Breast epithelium (tissue), 4 donors: Measurements from ENCODE around the gene RP9. TPM values are rescaled to one million over a fixed set of nuclear protein-coding genes. Genes with fewer than 3 reads are reported as not detected.

Experiments
- DNase-seq, 2 donors: peaks; one replicate each; pipeline ENCODE4 v3.0.0-alpha.2; 2019; ENCODE audit warnings: low spot score in 2 of 2
- H3K27ac ChIP-seq, 2 donors: fragments of 200-600 bp; sonication (generic) in 1 of 2; one replicate each; pipeline ENCODE4 v1.5.1; 2016 to 2019; ENCODE audit warnings: mild to moderate bottlenecking in 1 of 2
- H3K27me3 ChIP-seq, 2 donors: fragments of 200-600 bp; sonication (generic) in 1 of 2; one replicate each; pipeline versions ENCODE4 v1.5.1 to v1.6.0; 2017 to 2019; ENCODE audit warnings: control low read depth in 1 of 2, mild to moderate bottlenecking in 1 of 2
- H3K36me3 ChIP-seq: fragments of 200-600 bp; one replicate; pipeline ENCODE4 v1.5.1; 2019
- H3K4me1 ChIP-seq, 2 donors: fragments of 200-600 bp; sonication (generic); one replicate each; pipeline ENCODE4 v1.5.1; 2016 to 2019; ENCODE audit warnings: control low read depth in 1 of 2
- H3K4me3 ChIP-seq, 3 donors: fragments of 200-600 bp; sonication (generic); 1 replicate in 2 of 3; 2 replicates in 1 of 3; pipeline ENCODE4 v1.5.1; 2016 to 2019; ENCODE audit warnings: mild to moderate bottlenecking in 3 of 3, moderate library complexity in 2 of 3
- H3K9me3 ChIP-seq, 2 donors: fragments of 200-600 bp; sonication (generic) in 1 of 2; one replicate each; pipeline ENCODE4 v1.5.1; 2016 to 2019; ENCODE audit warnings: control low read depth in 1 of 2
- CTCF ChIP-seq, 3 donors: fragments of 450-650 bp; IDR thresholded peaks; one replicate each; pipeline ENCODE4 v1.5.1; 2016 to 2017; ENCODE audit warnings: antibody characterized with exemption in 3 of 3, mild to moderate bottlenecking in 3 of 3, moderate library complexity in 3 of 3
- POLR2A ChIP-seq: fragments of 450-650 bp; IDR thresholded peaks from one replicate; pipeline ENCODE4 v1.6.1; 2016; ENCODE audit warnings: antibody characterized with exemption, mild to moderate bottlenecking, moderate library complexity
- POLR2AphosphoS5 ChIP-seq, 3 donors: sonication (generic); formaldehyde crosslinking; IDR thresholded peaks; one replicate each; pipeline ENCODE4 v1.6.1; 2017; ENCODE audit warnings: antibody characterized with exemption in 3 of 3
- intact Hi-C: fragments of 100-400 bp; cut with DNase I; formaldehyde crosslinking; loops from one replicate; pipeline ENCODE4 v1.15.1; 2023; ENCODE audit warnings: low total_unique reads
- total RNA-seq, 3 donors: library from RNA; depleted of rRNA; stranded (reverse); fragments of >200 nt; gene quantifications; one replicate each; pipeline ENCODE4 v1.1.0, GENCODE V29; 2016

The RP9 gene
- total RNA-seq, 3 donors from 2014 or later = 8.5 to 17.0 (median 13.4) TPM

GRCh38 chr7:33073243-33073642 is 36.0 kb downstream of the RP9 start:
- intact Hi-C loops = no loop called here
- H3K27ac ChIP-seq = no peak overlapping the region
- H3K4me3 ChIP-seq = no peak overlapping the region
- no peaks in the 10 kb centered on the region for H3K27me3 ChIP-seq
- DNase-seq = no peak
- no peaks in the 10 kb centered on the region for H3K4me1 ChIP-seq
- H3K36me3 ChIP-seq = no peaks in the 10 kb centered on the region
- TF ChIP-seq POLR2AphosphoS5 (IDR thresholded peaks at IDR 0.05) (no peak), CTCF (IDR thresholded peaks at IDR 0.05) (no peak), POLR2A (no peak)
- H3K9me3 ChIP-seq = peaks cover 7 to 18% of the 10 kb centered on the region in 2 donors

GRCh38 chr7:33072471-33072870 is 36.7 kb downstream of the RP9 start:
- peaks cover 7 to 18% of the 10 kb centered on the region in 2 donors for H3K9me3 ChIP-seq
- intact Hi-C loops = no loop called here
- TF ChIP-seq POLR2A (no peak), POLR2AphosphoS5 (IDR thresholded peaks at IDR 0.05) (no peak), CTCF (IDR thresholded peaks at IDR 0.05) (no peak)
- no peaks in the 10 kb centered on the region for H3K27me3 ChIP-seq
- no peak for DNase-seq
- H3K4me1 ChIP-seq = no peaks in the 10 kb centered on the region
- H3K36me3 ChIP-seq = no peaks in the 10 kb centered on the region
- no peak overlapping the region for H3K27ac ChIP-seq
- H3K4me3 ChIP-seq = no peak overlapping the region

DNA sequence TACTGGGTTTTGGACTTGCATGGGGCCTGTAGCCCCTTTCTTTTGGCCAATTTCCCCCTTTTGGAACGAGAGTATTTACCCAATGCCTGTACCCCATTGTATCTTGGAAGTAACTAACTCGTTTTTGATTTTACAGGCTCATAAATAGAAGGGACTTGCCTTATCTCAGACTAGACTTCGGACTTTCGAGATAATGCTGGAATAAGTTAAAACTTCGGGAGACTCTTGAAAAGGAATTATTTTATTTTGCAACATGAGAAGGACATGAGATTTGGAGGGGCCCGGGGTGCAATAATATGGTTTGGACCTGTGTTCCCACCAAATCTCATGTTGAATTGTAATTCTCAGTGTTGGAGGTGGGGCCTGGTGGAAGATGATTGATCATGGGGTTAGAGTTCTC is 38.4 kb downstream of the RP9 start:
- TF ChIP-seq POLR2A (no peak), POLR2AphosphoS5 (IDR thresholded peaks at IDR 0.05) (no peak), CTCF (IDR thresholded peaks at IDR 0.05) (no peak)
- H3K36me3 ChIP-seq = no peaks in the 10 kb centered on the region
- no peaks in the 10 kb centered on the region for H3K27me3 ChIP-seq
- no peak overlapping the region for H3K27ac ChIP-seq
- peaks cover 10 to 28% of the 10 kb centered on the region in 2 donors for H3K9me3 ChIP-seq
- intact Hi-C loops = no loop called here
- DNase-seq = no peak
- no peaks in the 10 kb centered on the region for H3K4me1 ChIP-seq
- no peak overlapping the region for H3K4me3 ChIP-seq

- Histone ChIP-seq H3K4me1 (no peaks in the 10 kb centered on the region), H3K27me3 (no peaks in the 10 kb centered on the region), H3K36me3 (no peaks in the 10 kb centered on the region), H3K27ac (no peak overlapping the region), H3K9me3 (peaks cover 16 to 29% of the 10 kb centered on the region in 2 donors), H3K4me3 (no peak overlapping the region)
- no peak for TF ChIP-seq CTCF (IDR thresholded peaks at IDR 0.05)
- no peak for TF ChIP-seq POLR2AphosphoS5 (IDR thresholded peaks at IDR 0.05)
- no peak for TF ChIP-seq POLR2A
- no peak for DNase-seq
- intact Hi-C loops = no loop called here
Measured at GRCh38 chr7:33070277-33070676, 38.9 kb downstream of the RP9 start.

DNA sequence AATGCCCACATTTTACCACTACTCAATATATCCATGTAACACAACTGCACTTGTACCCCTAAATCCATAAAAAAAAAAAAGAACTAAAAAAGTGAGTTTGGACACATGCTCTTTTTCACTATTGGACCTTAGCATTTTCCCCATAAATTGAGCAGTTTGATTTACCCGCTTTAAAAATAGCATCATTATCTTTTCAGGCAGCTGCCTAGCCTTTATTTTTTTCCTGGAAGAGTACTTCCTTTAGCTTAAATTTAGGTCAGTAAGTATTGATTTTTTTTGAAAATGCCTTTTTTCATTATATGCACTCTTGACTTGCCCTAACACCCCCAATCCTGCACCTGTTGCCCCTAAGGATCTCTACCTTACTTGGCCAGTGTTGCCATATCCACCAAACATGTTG is 41.3 kb downstream of the RP9 start:
- H3K27ac ChIP-seq = no peak overlapping the region
- H3K9me3 ChIP-seq = peaks cover 20 to 29% of the 10 kb centered on the region in 2 donors
- no peaks in the 10 kb centered on the region for H3K36me3 ChIP-seq
- no peak for TF ChIP-seq POLR2A
- no peak for TF ChIP-seq POLR2AphosphoS5 (IDR thresholded peaks at IDR 0.05)
- no peak for TF ChIP-seq CTCF (IDR thresholded peaks at IDR 0.05)
- no peak overlapping the region for H3K4me3 ChIP-seq
- DNase-seq = no peak
- intact Hi-C loops = no loop called here
- H3K4me1 ChIP-seq = no peaks in the 10 kb centered on the region
- H3K27me3 ChIP-seq = no peaks in the 10 kb centered on the region
